SK-N-SH (cell line): ENCODE measurements around the gene EPHA3.

Experiments
- NFIC ChIP-seq: IDR thresholded peaks from 2 replicates; pipeline ENCODE4 v1.4.0; 2012; ENCODE audit warnings: borderline replicate concordance
- TF ChIP-seq, protein P1 (sequence below): fragments of 200-600 bp; sonication (generic); IDR thresholded peaks from 2 replicates; pipeline ENCODE4 v1.6.1; 2017; ENCODE audit warnings: antibody characterized with exemption, mild to moderate bottlenecking, moderate library complexity

DNA sequence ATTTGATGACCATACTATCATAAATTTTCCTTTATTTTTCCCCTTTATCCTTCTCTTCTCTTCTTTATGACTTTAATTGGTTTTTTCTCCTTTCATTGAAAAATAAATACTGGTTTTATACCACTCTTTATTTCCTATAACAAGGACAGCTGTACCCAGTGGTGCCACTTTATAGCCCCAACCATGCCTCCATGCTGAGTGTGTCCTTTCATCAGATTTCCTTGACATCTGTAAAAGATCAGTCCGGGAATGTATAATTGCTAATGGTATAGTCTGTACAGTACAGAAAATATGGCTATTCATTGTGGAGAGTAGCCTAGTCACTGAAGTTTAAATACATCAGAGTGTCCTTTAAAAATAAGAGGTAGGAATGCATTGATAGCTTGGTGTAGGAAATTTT lies 74.6 kb downstream of the EPHA3 start:
- TF ChIP-seq, protein P1, sequence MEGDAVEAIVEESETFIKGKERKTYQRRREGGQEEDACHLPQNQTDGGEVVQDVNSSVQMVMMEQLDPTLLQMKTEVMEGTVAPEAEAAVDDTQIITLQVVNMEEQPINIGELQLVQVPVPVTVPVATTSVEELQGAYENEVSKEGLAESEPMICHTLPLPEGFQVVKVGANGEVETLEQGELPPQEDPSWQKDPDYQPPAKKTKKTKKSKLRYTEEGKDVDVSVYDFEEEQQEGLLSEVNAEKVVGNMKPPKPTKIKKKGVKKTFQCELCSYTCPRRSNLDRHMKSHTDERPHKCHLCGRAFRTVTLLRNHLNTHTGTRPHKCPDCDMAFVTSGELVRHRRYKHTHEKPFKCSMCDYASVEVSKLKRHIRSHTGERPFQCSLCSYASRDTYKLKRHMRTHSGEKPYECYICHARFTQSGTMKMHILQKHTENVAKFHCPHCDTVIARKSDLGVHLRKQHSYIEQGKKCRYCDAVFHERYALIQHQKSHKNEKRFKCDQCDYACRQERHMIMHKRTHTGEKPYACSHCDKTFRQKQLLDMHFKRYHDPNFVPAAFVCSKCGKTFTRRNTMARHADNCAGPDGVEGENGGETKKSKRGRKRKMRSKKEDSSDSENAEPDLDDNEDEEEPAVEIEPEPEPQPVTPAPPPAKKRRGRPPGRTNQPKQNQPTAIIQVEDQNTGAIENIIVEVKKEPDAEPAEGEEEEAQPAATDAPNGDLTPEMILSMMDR: no peak
- TF ChIP-seq NFIC: no peak
